SU-DHL-6 (cell line): ENCODE measurements around the gene LOXL4.

ENCODE experiments used
- H2AFZ ChIP-seq: fragments of 200-600 bp; sonication (generic); 2 replicates; pipeline ENCODE4 v1.6.1; 2014; ENCODE audit warnings: low read depth, mild to moderate bottlenecking, moderate library complexity, mixed read lengths, antibody characterized with exemption, low read length; ENCODE audit not compliant: severe bottlenecking
- H3F3A ChIP-seq: fragments of 200-600 bp; shearing (Covaris generic); 2 replicates; pipeline ENCODE4 v1.6.0; 2016; ENCODE audit warnings: antibody characterized with exemption, mild to moderate bottlenecking; ENCODE audit not compliant: insufficient read depth
- H3K27ac ChIP-seq: fragments of 200-600 bp; sonication (generic); 2 replicates; pipeline ENCODE4 v1.5.1; 2016; ENCODE audit warnings: low read depth, mild to moderate bottlenecking, low read length, moderate library complexity, mixed read lengths
- H3K27me3 ChIP-seq: fragments of 200-600 bp; sonication (generic), shearing (Covaris generic); 2 replicates; pipeline ENCODE4 v1.6.0; 2014; ENCODE audit warnings: mild to moderate bottlenecking, low read length
- H3K36me3 ChIP-seq: fragments of 200-600 bp; sonication (generic); 2 replicates; pipeline ENCODE4 v1.6.1; 2014; ENCODE audit warnings: mild to moderate bottlenecking, low read length, mixed read lengths
- H3K4me2 ChIP-seq: fragments of 300-600, 200-600 bp; shearing (Covaris generic), sonication (generic); 2 replicates; pipeline ENCODE4 v1.6.0; 2014; ENCODE audit warnings: low read length, low read depth, mild to moderate bottlenecking; ENCODE audit not compliant: poor library complexity, severe bottlenecking
- H3K4me3 ChIP-seq: fragments of 200-600 bp; sonication (generic); 2 replicates; pipeline ENCODE4 v1.5.1; 2014; ENCODE audit warnings: antibody characterized with exemption, low read length, mild to moderate bottlenecking, mixed read lengths; ENCODE audit not compliant: insufficient read depth, poor library complexity, severe bottlenecking
- H3K79me2 ChIP-seq: fragments of 200-600 bp; sonication (generic); 2 replicates; pipeline ENCODE4 v1.6.1; 2014; ENCODE audit warnings: mild to moderate bottlenecking, low read length, moderate library complexity; ENCODE audit not compliant: insufficient read depth
- H3K9ac ChIP-seq: fragments of 200-600 bp; sonication (generic); 2 replicates; pipeline ENCODE4 v1.7.0; 2014; ENCODE audit warnings: mild to moderate bottlenecking, low read length
- H3K9me2 ChIP-seq: fragments of 200-600 bp; sonication (generic); replicated peaks from 2 replicates; pipeline ENCODE4 v1.6.1; 2014; ENCODE audit warnings: low read length; ENCODE audit not compliant: insufficient read depth
- H3K9me3 ChIP-seq: fragments of 200-600 bp; sonication (generic); 2 replicates; pipeline ENCODE4 v1.6.1; 2014; ENCODE audit warnings: low read length, mixed read lengths; ENCODE audit not compliant: insufficient read depth
- H4K20me1 ChIP-seq: fragments of 200-600 bp; sonication (generic); 2 replicates; pipeline ENCODE4 v1.6.1; 2014; ENCODE audit warnings: low read depth, mild to moderate bottlenecking, antibody characterized with exemption, low read length, moderate library complexity, mixed read lengths
- EZH2phosphoT487 ChIP-seq: fragments of 200-600 bp; sonication (generic), shearing (Covaris generic); conservative IDR thresholded peaks from 2 replicates; pipeline ENCODE4 v1.6.1; 2018; ENCODE audit warnings: mild to moderate bottlenecking, antibody characterized with exemption, low read length, moderate library complexity, mixed read lengths
- TF ChIP-seq, protein P1 (sequence below): fragments of 200-600 bp; sonication (generic); IDR thresholded peaks from one replicate; pipeline ENCODE4 v1.5.1; 2017; ENCODE audit warnings: antibody characterized with exemption, mild to moderate bottlenecking, low read length, moderate library complexity; ENCODE audit not compliant: insufficient read depth, poor library complexity, severe bottlenecking

The LOXL4 gene

DNA sequence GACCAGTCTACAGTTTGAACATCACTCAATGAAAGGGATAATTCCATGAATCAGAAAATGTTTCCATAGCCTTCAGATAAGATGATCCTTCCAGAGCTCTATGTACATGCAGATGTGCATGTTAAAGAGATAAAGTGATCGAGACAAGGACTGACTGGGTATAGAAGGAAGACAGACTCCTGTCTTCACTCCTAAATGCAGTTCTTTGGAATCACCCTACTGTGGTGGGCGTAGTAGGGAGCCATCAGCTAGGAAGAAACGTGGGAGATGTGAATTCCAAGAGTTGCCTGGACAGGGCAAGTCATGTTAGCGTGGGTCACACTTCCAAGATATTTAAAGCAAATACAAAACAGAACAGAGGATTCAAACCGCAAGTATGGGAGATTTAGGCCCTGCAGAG lies 23.9 kb downstream of the LOXL4 start:
- Histone ChIP-seq H4K20me1 (no peaks in the 10 kb centered on the region), H3F3A (no peaks in the 10 kb centered on the region; the same call in 1 of the 2 replicates), H3K36me3 (peaks cover 44% of the 10 kb centered on the region), H2AFZ (no peak overlapping the region), H3K9ac (no peak overlapping the region), H3K4me3 (no peak overlapping the region), H3K9me2 (no peaks in the 10 kb centered on the region), H3K27me3 (no peaks in the 10 kb centered on the region), H3K79me2 (no peaks in the 10 kb centered on the region), H3K4me2 (no peak overlapping the region), H3K27ac (no peak overlapping the region), H3K9me3 (no peaks in the 10 kb centered on the region)
- TF ChIP-seq EZH2phosphoT487: no peak
- TF ChIP-seq, protein P1, sequence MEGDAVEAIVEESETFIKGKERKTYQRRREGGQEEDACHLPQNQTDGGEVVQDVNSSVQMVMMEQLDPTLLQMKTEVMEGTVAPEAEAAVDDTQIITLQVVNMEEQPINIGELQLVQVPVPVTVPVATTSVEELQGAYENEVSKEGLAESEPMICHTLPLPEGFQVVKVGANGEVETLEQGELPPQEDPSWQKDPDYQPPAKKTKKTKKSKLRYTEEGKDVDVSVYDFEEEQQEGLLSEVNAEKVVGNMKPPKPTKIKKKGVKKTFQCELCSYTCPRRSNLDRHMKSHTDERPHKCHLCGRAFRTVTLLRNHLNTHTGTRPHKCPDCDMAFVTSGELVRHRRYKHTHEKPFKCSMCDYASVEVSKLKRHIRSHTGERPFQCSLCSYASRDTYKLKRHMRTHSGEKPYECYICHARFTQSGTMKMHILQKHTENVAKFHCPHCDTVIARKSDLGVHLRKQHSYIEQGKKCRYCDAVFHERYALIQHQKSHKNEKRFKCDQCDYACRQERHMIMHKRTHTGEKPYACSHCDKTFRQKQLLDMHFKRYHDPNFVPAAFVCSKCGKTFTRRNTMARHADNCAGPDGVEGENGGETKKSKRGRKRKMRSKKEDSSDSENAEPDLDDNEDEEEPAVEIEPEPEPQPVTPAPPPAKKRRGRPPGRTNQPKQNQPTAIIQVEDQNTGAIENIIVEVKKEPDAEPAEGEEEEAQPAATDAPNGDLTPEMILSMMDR: no peak

DNA sequence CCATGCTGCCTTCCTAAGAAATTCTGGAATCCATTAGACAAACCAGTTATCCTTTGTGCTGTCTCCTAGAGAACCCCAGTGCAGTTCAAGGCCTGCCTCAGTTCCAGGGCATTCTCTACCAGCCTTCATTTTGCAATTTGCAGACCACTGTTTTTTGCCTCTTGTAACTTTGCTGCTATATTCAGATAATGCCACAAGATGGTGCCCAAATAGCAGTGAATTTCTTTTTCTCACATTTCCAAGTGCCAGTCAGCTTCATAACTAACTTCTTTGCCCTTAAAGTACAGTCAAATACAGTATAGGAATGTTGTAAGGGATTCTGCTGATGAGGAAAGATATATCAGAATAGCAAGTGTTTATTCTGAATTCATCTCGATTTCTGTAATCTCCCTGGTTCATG lies 25.2 kb downstream of the LOXL4 start:
- Histone ChIP-seq H3K9ac (no peak overlapping the region), H3K27ac (no peak overlapping the region), H3K36me3 (peaks cover 53% of the 10 kb centered on the region), H3K4me3 (no peak overlapping the region), H3K79me2 (no peaks in the 10 kb centered on the region), H3K9me2 (no peaks in the 10 kb centered on the region), H2AFZ (no peak overlapping the region), H3K27me3 (no peaks in the 10 kb centered on the region), H4K20me1 (no peaks in the 10 kb centered on the region), H3K4me2 (no peak overlapping the region), H3F3A (no peaks in the 10 kb centered on the region; the same call in 1 of the 2 replicates), H3K9me3 (no peaks in the 10 kb centered on the region)
- no peak for TF ChIP-seq EZH2phosphoT487
- TF ChIP-seq, protein P1: no peak

DNA sequence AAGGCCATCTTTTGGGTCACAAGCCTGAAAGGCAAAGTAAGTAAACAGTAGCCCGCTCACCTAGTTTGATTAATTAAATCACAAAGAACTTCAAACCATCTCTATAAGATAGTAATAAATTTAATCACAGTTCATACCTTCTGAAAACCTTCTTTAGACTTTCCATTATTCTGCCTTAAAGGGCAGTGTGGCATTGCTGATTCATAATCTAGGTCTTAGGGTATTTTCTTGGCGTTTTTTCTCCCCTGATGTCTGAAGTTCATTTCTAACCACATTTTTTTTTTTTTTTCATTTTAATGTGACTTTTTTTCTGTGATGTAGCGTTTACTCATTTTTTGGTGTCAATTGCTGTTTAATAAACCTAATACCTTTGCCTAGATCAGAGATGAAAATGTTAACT lies 27.5 kb downstream of the LOXL4 start:
- Histone ChIP-seq H3K9me2 (no peaks in the 10 kb centered on the region), H3K9ac (no peak overlapping the region), H3K4me2 (no peak overlapping the region), H3K4me3 (no peak overlapping the region), H3K36me3 (peaks cover 55% of the 10 kb centered on the region; the same call in 1 of the 2 replicates), H3K27ac (no peak overlapping the region), H4K20me1 (no peaks in the 10 kb centered on the region), H3K79me2 (no peaks in the 10 kb centered on the region), H3K27me3 (no peaks in the 10 kb centered on the region), H3K9me3 (no peaks in the 10 kb centered on the region), H2AFZ (no peak overlapping the region), H3F3A (no peaks in the 10 kb centered on the region; the same call in 1 of the 2 replicates)
- TF ChIP-seq, protein P1: no peak
- no peak for TF ChIP-seq EZH2phosphoT487
